ENCODE data around the gene PLCH1.

- TF ChIP-seq, protein P1, sequence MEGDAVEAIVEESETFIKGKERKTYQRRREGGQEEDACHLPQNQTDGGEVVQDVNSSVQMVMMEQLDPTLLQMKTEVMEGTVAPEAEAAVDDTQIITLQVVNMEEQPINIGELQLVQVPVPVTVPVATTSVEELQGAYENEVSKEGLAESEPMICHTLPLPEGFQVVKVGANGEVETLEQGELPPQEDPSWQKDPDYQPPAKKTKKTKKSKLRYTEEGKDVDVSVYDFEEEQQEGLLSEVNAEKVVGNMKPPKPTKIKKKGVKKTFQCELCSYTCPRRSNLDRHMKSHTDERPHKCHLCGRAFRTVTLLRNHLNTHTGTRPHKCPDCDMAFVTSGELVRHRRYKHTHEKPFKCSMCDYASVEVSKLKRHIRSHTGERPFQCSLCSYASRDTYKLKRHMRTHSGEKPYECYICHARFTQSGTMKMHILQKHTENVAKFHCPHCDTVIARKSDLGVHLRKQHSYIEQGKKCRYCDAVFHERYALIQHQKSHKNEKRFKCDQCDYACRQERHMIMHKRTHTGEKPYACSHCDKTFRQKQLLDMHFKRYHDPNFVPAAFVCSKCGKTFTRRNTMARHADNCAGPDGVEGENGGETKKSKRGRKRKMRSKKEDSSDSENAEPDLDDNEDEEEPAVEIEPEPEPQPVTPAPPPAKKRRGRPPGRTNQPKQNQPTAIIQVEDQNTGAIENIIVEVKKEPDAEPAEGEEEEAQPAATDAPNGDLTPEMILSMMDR (IDR thresholded peaks at IDR 0.05; ENCODE audit: low read length), result no peak
- no peak for TF ChIP-seq EZH2 (IDR thresholded peaks at IDR 0.05; ENCODE audit: borderline replicate concordance, low read length)
Observed at GRCh38 chr3:155745795-155746550, 1.1 kb upstream of the PLCH1 start.
